ENCODE measurements around the gene TRMT61A. TPM values are rescaled to one million over a fixed set of nuclear protein-coding genes. Genes with fewer than 3 reads are reported as not detected.

The TRMT61A gene
- total and polyA plus RNA-seq, 9 of the 15 experiments (the other 6 are each of a cell fraction or from before 2014, with no cell fraction given): 0.10 to 24.8 (median 5.1) TPM

GRCh38 chr14:103518422-103519042 is 10.5 kb upstream of the TRMT61A start (continued):
- no peak for TF ChIP-seq STAT5A (IDR thresholded peaks at IDR 0.05; ENCODE audit: borderline replicate concordance, low read length)
- no peak for TF ChIP-seq ZNF384 (IDR thresholded peaks at IDR 0.05; ENCODE audit: low read depth, low read length)
- no peak for TF ChIP-seq ZNF780A (CRISPR knock-in tag; IDR thresholded peaks at IDR 0.05)
- no peak for TF ChIP-seq YBX1 (IDR thresholded peaks at IDR 0.05)
- no peak for TF ChIP-seq ZNF586 (CRISPR knock-in tag; conservative IDR thresholded peaks at IDR 0.05)
- TF ChIP-seq ZNF212 (CRISPR knock-in tag; IDR thresholded peaks at IDR 0.05): no peak
- no peak for TF ChIP-seq ESRRA (IDR thresholded peaks at IDR 0.05; ENCODE audit: borderline replicate concordance, low read depth)
- TF ChIP-seq KDM1A (IDR thresholded peaks at IDR 0.05): no peak
- peak; percentile 11; the same call in 1 of the 2 replicates for TF ChIP-seq POLR2AphosphoS5 (IDR thresholded peaks at IDR 0.05; ENCODE audit: control insufficient read depth, insufficient read depth, low read depth, low read length)
- TF ChIP-seq HDGF (IDR thresholded peaks at IDR 0.05): no peak
- peak; percentile 56 for TF ChIP-seq CTCFL (IDR thresholded peaks at IDR 0.05; ENCODE audit: borderline replicate concordance, insufficient read depth, low read depth, low read length, poor library complexity, severe bottlenecking)
- TF ChIP-seq E2F4 (CRISPR knock-in tag; IDR thresholded peaks at IDR 0.05; ENCODE audit: low read depth): no peak
- no peak for TF ChIP-seq ZNF143 (CRISPR knock-in tag; IDR thresholded peaks at IDR 0.05)
- no peak for TF ChIP-seq TRIM28 (IDR thresholded peaks at IDR 0.05)
- TF ChIP-seq ELF2 (CRISPR knock-in tag; IDR thresholded peaks at IDR 0.05): no peak
- no peak for TF ChIP-seq ZNF79 (CRISPR knock-in tag; IDR thresholded peaks at IDR 0.05; ENCODE audit: low read depth)
- peak; percentile 29 for TF ChIP-seq BRD9 (IDR thresholded peaks at IDR 0.05; ENCODE audit: low read depth, partially characterized antibody)
- peak; percentile 34; the same call in 1 of the 2 replicates for TF ChIP-seq RB1 (IDR thresholded peaks at IDR 0.05; ENCODE audit: low read depth)
- no peak for TF ChIP-seq MCM5 (IDR thresholded peaks at IDR 0.05; ENCODE audit: low read depth)
- no peak for TF ChIP-seq BRF2 (IDR thresholded peaks at IDR 0.05; ENCODE audit: borderline replicate concordance, insufficient read depth, insufficient read length)

Data from K562 (cell line).